Gastrocnemius medialis (tissue), 4 donors: Measurements from ENCODE around the gene COPG1. TPM values are rescaled to one million over a fixed set of nuclear protein-coding genes. Genes with fewer than 3 reads are reported as not detected.
"Not testable (repeated sequence)": the region's sequence is repeated elsewhere in the genome, so short reads cannot be mapped to it uniquely, and the experiment has no call there.

Experiments
- ATAC-seq, 2 donors: fragments of 150-250 bp; one replicate each; pipeline ENCODE4 v1.9.1; 2016
- DNase-seq, 2 donors: peaks; one replicate each; pipeline ENCODE4 v3.0.0-alpha.2; 2019
- H3K27ac ChIP-seq, 4 donors: fragments of 200-600 bp; sonication (generic); 1 replicate in 1 of 4; 2 replicates in 3 of 4; pipeline ENCODE4 v1.5.1; 2016 to 2018; ENCODE audit warnings: mild to moderate bottlenecking in 2 of 4, moderate library complexity in 1 of 4
- H3K27me3 ChIP-seq, 3 donors: fragments of 200-600 bp; sonication (generic) in 2 of 3; 1 replicate in 1 of 3; 2 replicates in 2 of 3; pipeline versions ENCODE4 v1.5.1 to v1.6.0; 2016 to 2019; ENCODE audit warnings: mild to moderate bottlenecking in 1 of 3, moderate library complexity in 1 of 3
- H3K36me3 ChIP-seq, 2 donors: fragments of 200-600 bp; sonication (generic) in 1 of 2; one replicate each; pipeline ENCODE4 v1.5.1; 2017 to 2018
- H3K4me1 ChIP-seq, 2 donors: fragments of 200-600 bp; sonication (generic) in 1 of 2; one replicate each; pipeline ENCODE4 v1.5.1; 2016 to 2017; ENCODE audit warnings: mild to moderate bottlenecking in 2 of 2
- H3K4me3 ChIP-seq, 4 donors: fragments of 200-600 bp; sonication (generic) in 3 of 4; 1 replicate in 1 of 4; 2 replicates in 3 of 4; pipeline ENCODE4 v1.5.1; 2016 to 2019; ENCODE audit warnings: mild to moderate bottlenecking in 2 of 4
- H3K9me3 ChIP-seq, 3 donors: fragments of 200-600 bp; sonication (generic) in 2 of 3; 1 replicate in 1 of 3; 2 replicates in 2 of 3; pipeline ENCODE4 v1.5.1; 2016 to 2019
- CTCF ChIP-seq, 5 experiments: fragments of 450-650 bp in 3 of 5; fragments of 200-600 bp in 2 of 5; sonication (generic) in 2 of 5; IDR thresholded peaks in 4 of 5; conservative IDR thresholded peaks in 1 of 5; 1 replicate in 4 of 5; 2 replicates in 1 of 5; pipeline ENCODE4 v1.5.1; 2016 to 2019; ENCODE audit warnings: antibody characterized with exemption in 5 of 5, mild to moderate bottlenecking in 3 of 5, moderate library complexity in 3 of 5
- POLR2A ChIP-seq, 2 donors: fragments of 450-650 bp; IDR thresholded peaks; one replicate each; pipeline ENCODE4 v1.6.1; 2017; ENCODE audit warnings: antibody characterized with exemption in 2 of 2, mild to moderate bottlenecking in 2 of 2, moderate library complexity in 2 of 2
- in situ Hi-C, 4 donors: fragments of 200-750 bp; cut with MboI; loops; one replicate each; pipeline versions ENCODE4 v1.15.0 to v1.8.0; 2017; ENCODE audit warnings: low sequenced_read_pairs in 4 of 4
- intact Hi-C: fragments of 100-400 bp; cut with DNase I; formaldehyde crosslinking; loops from one replicate; pipeline ENCODE4 v1.15.1; 2023; ENCODE audit warnings: low total_unique reads
- total RNA-seq, 4 donors: library from RNA; depleted of rRNA; stranded (reverse); fragments of >200 nt; gene quantifications; one replicate each; pipeline versions ENCODE4 v1.1.0 to v1.2.3, GENCODE V29; 2016

The COPG1 gene
- total RNA-seq, 4 donors from 2014 or later: 59.7 to 101 (median 79.8) TPM

GRCh38 chr3:129245641-129246306 lies 3.6 kb upstream of the COPG1 start:
- in situ Hi-C loops: loop anchor here (10.0 kb wide), 3 partner anchors 191 to 281 kb away; no protein-coding TSS in a partner anchor
- peak overlapping the region; percentile 81 to 84 (median 84) for H3K27ac ChIP-seq
- H3K4me1 ChIP-seq: peaks cover 23 to 27% of the 10 kb centered on the region in 2 donors
- not testable (repeated sequence) for H3K9me3 ChIP-seq, H3K27me3 ChIP-seq, H3K36me3 ChIP-seq
- intact Hi-C loops: loop anchor here (1.0 to 5.0 kb wide), 5 partner anchors 19 to 275 kb away; partner anchors contain the start of genes CNBP and ISY1
- peak; percentile 92 to 99 (median 95) for TF ChIP-seq CTCF (IDR thresholded peaks at IDR 0.05 in 4 of 5, conservative IDR thresholded peaks at IDR 0.05 in 1 of 5)
- peak; percentile 77 to 91 for DNase-seq
- H3K4me3 ChIP-seq: peak overlapping the region in 2 of 4 donors; percentile 11 to 35
- peak; percentile 80 to 92 for ATAC-seq

- Histone ChIP-seq H3K4me1 (peaks cover 23 to 27% of the 10 kb centered on the region in 2 donors), H3K9me3 (no peaks in the 10 kb centered on the region), H3K27me3 (no peaks in the 10 kb centered on the region), H3K36me3 (peaks cover 0 to 4% of the 10 kb centered on the region in 2 donors), H3K27ac (peak overlapping the region in 2 of 4 donors; percentile 81 to 84), H3K4me3 (no peak overlapping the region)
- DNase-seq (no peak), ATAC-seq (no peak)
- in situ Hi-C loops: loop anchor here (10.0 kb wide), 3 partner anchors 192 to 282 kb away; no protein-coding TSS in a partner anchor
- intact Hi-C loops: loop anchor here (5.0 kb wide), 1 partner anchor 64 kb away; the partner anchor contains the start of gene CNBP
- no peak for TF ChIP-seq POLR2A (IDR thresholded peaks at IDR 0.05)
These were observed 2.8 kb upstream of the COPG1 start for GRCh38 chr3:129246636-129247035.

- Histone ChIP-seq H3K4me1 (peaks cover 23 to 27% of the 10 kb centered on the region in 2 donors), H3K9me3 (no peaks in the 10 kb centered on the region), H3K4me3 (peak overlapping the region; percentile 69 to 93 (median 88)), H3K27ac (peak overlapping the region; percentile 87 to 91 (median 89)), H3K36me3 (peaks cover 0 to 22% of the 10 kb centered on the region in 2 donors), H3K27me3 (no peaks in the 10 kb centered on the region)
- no peak for DNase-seq
- intact Hi-C loops: loop anchor here (2.0 to 5.0 kb wide), 2 partner anchors 66 to 126 kb away; partner anchors contain the start of gene CNBP
- in situ Hi-C loops: loop anchor here (10.0 kb wide), 3 partner anchors 194 to 284 kb away; no protein-coding TSS in a partner anchor
- TF ChIP-seq CTCF (IDR thresholded peaks at IDR 0.05 in 4 of 5, conservative IDR thresholded peaks at IDR 0.05 in 1 of 5): no peak
- no peak for TF ChIP-seq POLR2A (IDR thresholded peaks at IDR 0.05)
- no peak for ATAC-seq
These were observed 973 bp upstream of the COPG1 start for GRCh38 chr3:129248286-129248979.

- intact Hi-C loops: no loop called here
- no peak for ATAC-seq
- H3K27me3 ChIP-seq: no peaks in the 10 kb centered on the region
- no peak overlapping the region for H3K4me3 ChIP-seq
- no peaks in the 10 kb centered on the region for H3K9me3 ChIP-seq
- peaks cover 4 to 65% of the 10 kb centered on the region in 2 donors for H3K36me3 ChIP-seq
- no peak overlapping the region for H3K27ac ChIP-seq
- DNase-seq: no peak
- H3K4me1 ChIP-seq: peaks cover 14 to 18% of the 10 kb centered on the region in 2 donors
- in situ Hi-C loops: no loop called here
- TF ChIP-seq CTCF (IDR thresholded peaks at IDR 0.05 in 4 of 5, conservative IDR thresholded peaks at IDR 0.05 in 1 of 5): no peak
- TF ChIP-seq POLR2A (IDR thresholded peaks at IDR 0.05): no peak
These were observed 3.3 kb downstream of the COPG1 start for GRCh38 chr3:129252748-129253147.
